DOHH2 (cell line): ENCODE results near the gene RHEX.

Source experiments
- CTCF ChIP-seq: fragments of 200-600 bp; sonication (generic); IDR thresholded peaks from one replicate; pipeline ENCODE4 v1.5.1; 2014; ENCODE audit warnings: antibody characterized with exemption, mild to moderate bottlenecking, low read depth, low read length; ENCODE audit not compliant: poor library complexity, severe bottlenecking
- EZH2phosphoT487 ChIP-seq: fragments of 200-600 bp; sonication (generic); IDR thresholded peaks from 2 replicates; pipeline ENCODE4 v1.6.1; 2017; ENCODE audit warnings: borderline replicate concordance, mild to moderate bottlenecking, antibody characterized with exemption, low read length, moderate library complexity, mixed read lengths

DNA sequence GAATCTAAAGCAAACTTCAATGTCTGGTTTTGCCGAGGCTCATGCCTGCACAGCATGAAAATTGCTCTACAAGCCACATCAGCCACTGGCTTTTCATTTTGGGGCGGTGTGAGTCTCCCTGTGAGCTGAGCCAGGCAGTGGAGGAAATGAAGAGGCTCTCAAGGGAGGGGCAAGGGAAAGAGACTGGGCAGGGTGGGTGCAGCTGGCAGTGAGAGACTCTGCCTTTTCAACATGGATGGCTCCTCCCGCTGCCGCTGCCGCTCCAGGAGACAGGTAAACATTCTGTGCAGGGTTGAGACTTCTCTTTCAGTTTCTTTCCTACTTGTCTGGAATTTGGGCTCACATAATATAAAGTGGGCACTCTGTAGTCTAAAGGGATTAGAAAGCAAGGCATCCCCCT lies 17.9 kb upstream of the RHEX start:
- TF ChIP-seq CTCF: no peak
- TF ChIP-seq EZH2phosphoT487: no peak
